HEK293 (cell line): ENCODE data around the gene CCDC51.

Experiments used
- CTCF ChIA-PET: fragments of 350-600 bp; formaldehyde crosslinking; extraction: SDS; loops from one replicate; lab custom pipeline; 2021; ENCODE audit warnings: antibody characterized with exemption; lab: Yijun Ruan, JAX
- POLR2A ChIA-PET: fragments of 300-600 bp; formaldehyde crosslinking; extraction: SDS; loops from one replicate; lab custom pipeline; 2020; ENCODE audit warnings: antibody characterized with exemption, inconsistent platforms; lab: Yijun Ruan, JAX
- H3K27ac ChIP-seq: fragments of 200-500 bp; sonication (Bioruptor generic); 2 replicates; pipeline ENCODE4 v1.5.1; 2014; ENCODE audit warnings: low read depth, low read length, control low read depth, inconsistent platforms; ENCODE audit errors: extremely low read depth
- H3K36me3 ChIP-seq, 2 experiments: fragments of 200-500 bp in 1 of 2; sonication (Bioruptor generic) in 1 of 2; 1 replicate in 1 of 2; 2 replicates in 1 of 2; pipeline ENCODE4 v1.5.1; 2014 to 2017; ENCODE audit warnings: inconsistent platforms in 2 of 2, low read length in 2 of 2; ENCODE audit not compliant: control insufficient read depth in 2 of 2, insufficient read depth in 1 of 2
- H3K4me1 ChIP-seq: fragments of 200-500 bp; sonication (Bioruptor generic); 2 replicates; pipeline ENCODE4 v1.5.1; 2014; ENCODE audit warnings: mild to moderate bottlenecking, low read length, inconsistent platforms; ENCODE audit not compliant: control insufficient read depth, insufficient read depth
- H3K4me3 ChIP-seq: 2 replicates; pipeline ENCODE4 v1.5.1; 2011; ENCODE audit warnings: low read depth, mild to moderate bottlenecking, control low read depth, low read length, moderate library complexity
- H3K9me3 ChIP-seq: fragments of 200-500 bp; sonication (Bioruptor generic); 2 replicates; pipeline ENCODE4 v1.5.1; 2014; ENCODE audit warnings: low read depth, low read length, inconsistent platforms; ENCODE audit not compliant: control insufficient read depth, insufficient read depth
- ATF2 ChIP-seq: fragments of 450-650 bp; formaldehyde crosslinking; IDR thresholded peaks from 2 replicates; pipeline ENCODE4 v1.5.1; 2016; ENCODE audit warnings: missing biosample characterization, missing genetic modification characterization, low read depth
- GLI2 ChIP-seq: fragments of 450-650 bp; formaldehyde crosslinking; IDR thresholded peaks from 2 replicates; pipeline ENCODE4; 2017; ENCODE audit warnings: missing biosample characterization, missing genetic modification characterization, low read depth, borderline replicate concordance
- HOXA7 ChIP-seq: sonication (generic); formaldehyde crosslinking; IDR thresholded peaks from 2 replicates; pipeline ENCODE4 v1.8.1; 2022; ENCODE audit warnings: missing genetic modification reagents, borderline replicate concordance
- INSM2 ChIP-seq: fragments of 450-650 bp; formaldehyde crosslinking; IDR thresholded peaks from 2 replicates; pipeline ENCODE4 v1.5.1; 2016; ENCODE audit warnings: missing biosample characterization, missing genetic modification characterization
- OVOL3 ChIP-seq: fragments of 450-650 bp; formaldehyde crosslinking; IDR thresholded peaks from 2 replicates; pipeline ENCODE4 v1.5.1; 2016; ENCODE audit warnings: missing biosample characterization, missing genetic modification characterization
- PBX3 ChIP-seq: sonication (generic); formaldehyde crosslinking; IDR thresholded peaks from 2 replicates; pipeline ENCODE4 v1.8.1; 2022; ENCODE audit warnings: mild to moderate bottlenecking, moderate library complexity, missing genetic modification reagents
- SCRT1 ChIP-seq: fragments of 450-650 bp; formaldehyde crosslinking; IDR thresholded peaks from 2 replicates; pipeline ENCODE4 v1.5.1; 2016; ENCODE audit warnings: missing biosample characterization, missing genetic modification characterization, borderline replicate concordance
- SP3 ChIP-seq: fragments of 450-650 bp; formaldehyde crosslinking; IDR thresholded peaks from 2 replicates; pipeline ENCODE4 v1.5.1; 2016; ENCODE audit warnings: missing biosample characterization, missing genetic modification characterization
- ZBTB44 ChIP-seq: fragments of 450-650 bp; IDR thresholded peaks from 2 replicates; pipeline ENCODE4 v1.5.1; 2018; ENCODE audit warnings: missing biosample characterization, mild to moderate bottlenecking, missing genetic modification characterization
- ZBTB8A ChIP-seq: fragments of 450-650 bp; formaldehyde crosslinking; IDR thresholded peaks from 2 replicates; pipeline ENCODE4 v1.5.1; 2016; ENCODE audit warnings: missing biosample characterization, missing genetic modification characterization
- ZFP37 ChIP-seq: fragments of 450-650 bp; formaldehyde crosslinking; IDR thresholded peaks from 2 replicates; pipeline ENCODE4 v1.5.1; 2016; ENCODE audit warnings: missing biosample characterization, missing genetic modification characterization
- ZNF169 ChIP-seq: fragments of 450-650 bp; formaldehyde crosslinking; IDR thresholded peaks from 2 replicates; pipeline ENCODE4 v1.5.1; 2016; ENCODE audit warnings: missing biosample characterization, missing genetic modification characterization
- ZNF202 ChIP-seq: fragments of 450-650 bp; formaldehyde crosslinking; IDR thresholded peaks from 2 replicates; pipeline ENCODE4 v1.5.1; 2016; ENCODE audit warnings: missing biosample characterization, missing genetic modification characterization, borderline replicate concordance
- ZNF280C ChIP-seq: fragments of 450-650 bp; formaldehyde crosslinking; IDR thresholded peaks from 2 replicates; pipeline ENCODE4 v1.5.1; 2016; ENCODE audit warnings: missing biosample characterization, missing genetic modification characterization
- ZNF394 ChIP-seq: fragments of 450-650 bp; formaldehyde crosslinking; IDR thresholded peaks from 2 replicates; pipeline ENCODE4 v1.5.1; 2016; ENCODE audit warnings: missing biosample characterization, missing genetic modification characterization, mild to moderate bottlenecking, moderate library complexity, borderline replicate concordance
- ZNF433 ChIP-seq: fragments of 450-650 bp; formaldehyde crosslinking; IDR thresholded peaks from 2 replicates; pipeline ENCODE4 v1.5.1; 2016; ENCODE audit warnings: missing biosample characterization, missing genetic modification characterization, low read depth
- ZNF473 ChIP-seq: fragments of 450-650 bp; formaldehyde crosslinking; IDR thresholded peaks from 2 replicates; pipeline ENCODE4 v1.5.1; 2017; ENCODE audit warnings: missing biosample characterization, missing genetic modification characterization
- ZNF544 ChIP-seq: fragments of 450-650 bp; formaldehyde crosslinking; IDR thresholded peaks from 2 replicates; pipeline ENCODE4 v1.5.0; 2017; ENCODE audit warnings: missing biosample characterization, missing genetic modification characterization
- ZNF670 ChIP-seq: fragments of 450-650 bp; formaldehyde crosslinking; IDR thresholded peaks from 2 replicates; pipeline ENCODE4 v1.5.1; 2016; ENCODE audit warnings: missing biosample characterization, missing genetic modification characterization, low read depth

CCDC51 gene

GRCh38 chr3:48414376-48415250, 25.3 kb downstream of the CCDC51 start:
- no peaks in the 10 kb centered on the region for H3K4me1 ChIP-seq
- TF ChIP-seq SP3 (tag by site-specific recombination) = no peak
- no peak for TF ChIP-seq ZFP37
- no peak for TF ChIP-seq ZNF280C (tag by site-specific recombination)
- TF ChIP-seq HOXA7 (CRISPR knock-in tag) = no peak
- no peak for TF ChIP-seq ZNF394 (tag by site-specific recombination)
- TF ChIP-seq ZNF473 (tag by site-specific recombination) = no peak
- no peak for TF ChIP-seq GLI2 (tag by site-specific recombination)
- TF ChIP-seq SCRT1 (tag by site-specific recombination) = no peak
- H3K9me3 ChIP-seq = no peaks in the 10 kb centered on the region
- peaks cover 0 to 56% of the 10 kb centered on the region in 2 experiments; a peak in 1 of 3 replicates for H3K36me3 ChIP-seq
- no peak overlapping the region for H3K4me3 ChIP-seq
- no peak overlapping the region for H3K27ac ChIP-seq
- POLR2A ChIA-PET = interaction anchor here (0.5 kb wide), 1 partner anchor 737 kb away, joined by 3 read pairs; no protein-coding TSS in a partner anchor
- CTCF ChIA-PET = interaction anchor here (0.6 to 1.3 kb wide), 4 partner anchors 13 to 21 kb away, joined by 3 to 4 read pairs (median 3); no protein-coding TSS in a partner anchor

GRCh38 chr3:48413611-48414010, 26.3 kb downstream of the CCDC51 start:
- CTCF ChIA-PET = interaction anchor here (0.9 to 1.3 kb wide), 2 partner anchors 12 to 22 kb away, joined by 3 to 4 read pairs; no protein-coding TSS in a partner anchor
- no peaks in the 10 kb centered on the region for H3K9me3 ChIP-seq
- no peak overlapping the region for H3K4me3 ChIP-seq
- TF ChIP-seq ATF2 (tag by site-specific recombination) (no peak), ZNF169 (no peak), INSM2 (no peak), ZNF670 (tag by site-specific recombination) (no peak), ZNF202 (tag by site-specific recombination) (no peak), PBX3 (CRISPR knock-in tag) (no peak), ZNF433 (tag by site-specific recombination) (no peak), ZBTB8A (tag by site-specific recombination) (no peak), ZNF544 (tag by site-specific recombination) (no peak), OVOL3 (tag by site-specific recombination) (no peak), ZBTB44 (no peak)
- no peaks in the 10 kb centered on the region for H3K4me1 ChIP-seq
- H3K27ac ChIP-seq = no peak overlapping the region
- POLR2A ChIA-PET = no interaction called here
- peaks cover 0 to 66% of the 10 kb centered on the region in 2 experiments; a peak in 1 of 3 replicates for H3K36me3 ChIP-seq
